Suprapubic skin (tissue), 4 donors: ENCODE measurements around the gene PLA2G4F.

ENCODE experiments used
- EP300 ChIP-seq: sonication (generic); formaldehyde crosslinking; IDR thresholded peaks from one replicate; pipeline ENCODE4 v1.6.1; 2017; ENCODE audit warnings: antibody characterized with exemption
- POLR2A ChIP-seq, 2 donors: fragments of 450-650 bp; IDR thresholded peaks; one replicate each; pipeline ENCODE4 v1.6.1; 2017; ENCODE audit warnings: antibody characterized with exemption in 2 of 2, mild to moderate bottlenecking in 2 of 2, moderate library complexity in 2 of 2
- POLR2AphosphoS5 ChIP-seq, 3 donors: sonication (generic); formaldehyde crosslinking; IDR thresholded peaks; one replicate each; pipeline ENCODE4 v1.6.1; 2017; ENCODE audit warnings: antibody characterized with exemption in 3 of 3
- TF ChIP-seq, protein P1 (sequence below), 2 donors: fragments of 200-600 bp in 1 of 2; fragments of 450-650 bp in 1 of 2; sonication (generic) in 1 of 2; IDR thresholded peaks; one replicate each; pipeline ENCODE4 v1.5.1; 2016 to 2019; ENCODE audit warnings: antibody characterized with exemption in 2 of 2, mild to moderate bottlenecking in 1 of 2, moderate library complexity in 1 of 2

DNA sequence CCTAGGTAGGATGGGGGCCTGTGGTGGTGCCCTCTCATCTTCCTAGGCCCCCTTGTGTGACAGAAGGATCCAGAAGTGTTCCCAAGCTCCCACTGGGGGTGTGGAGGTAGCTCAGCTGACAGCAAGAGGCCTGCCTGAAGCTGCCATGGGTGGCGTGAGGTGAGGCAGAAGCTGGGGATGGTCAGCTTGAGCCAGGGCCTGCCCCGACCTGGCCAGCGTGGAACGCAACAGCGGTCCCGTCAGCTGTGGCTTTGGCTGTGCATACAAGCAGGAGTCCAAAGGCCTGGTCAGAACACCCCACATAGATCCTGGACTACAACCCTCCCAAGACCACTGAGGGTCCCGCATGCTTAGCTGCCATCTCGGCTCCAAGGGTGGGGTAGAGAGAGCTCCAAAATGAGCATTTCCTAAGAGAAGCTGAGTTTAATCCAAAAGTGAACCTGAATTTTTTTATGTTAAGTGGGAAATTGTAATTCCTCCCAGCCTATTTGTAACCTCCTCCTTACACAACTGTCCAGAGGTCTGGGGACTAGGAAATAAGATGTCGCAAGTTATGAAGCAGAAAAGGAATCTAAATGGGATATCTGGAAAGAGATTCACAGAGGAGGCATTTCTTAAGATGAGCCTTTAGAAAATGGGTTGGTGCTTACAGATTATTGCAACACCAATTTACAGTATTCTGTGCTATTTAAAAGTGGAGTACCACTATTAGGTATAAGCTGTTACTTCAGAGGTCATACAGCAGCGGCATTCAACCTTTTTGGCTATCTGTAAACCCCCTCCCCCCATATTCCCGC is 52.1 kb downstream of the PLA2G4F start:
- no peak for TF ChIP-seq POLR2AphosphoS5 (IDR thresholded peaks at IDR 0.05)
- TF ChIP-seq, protein P1, sequence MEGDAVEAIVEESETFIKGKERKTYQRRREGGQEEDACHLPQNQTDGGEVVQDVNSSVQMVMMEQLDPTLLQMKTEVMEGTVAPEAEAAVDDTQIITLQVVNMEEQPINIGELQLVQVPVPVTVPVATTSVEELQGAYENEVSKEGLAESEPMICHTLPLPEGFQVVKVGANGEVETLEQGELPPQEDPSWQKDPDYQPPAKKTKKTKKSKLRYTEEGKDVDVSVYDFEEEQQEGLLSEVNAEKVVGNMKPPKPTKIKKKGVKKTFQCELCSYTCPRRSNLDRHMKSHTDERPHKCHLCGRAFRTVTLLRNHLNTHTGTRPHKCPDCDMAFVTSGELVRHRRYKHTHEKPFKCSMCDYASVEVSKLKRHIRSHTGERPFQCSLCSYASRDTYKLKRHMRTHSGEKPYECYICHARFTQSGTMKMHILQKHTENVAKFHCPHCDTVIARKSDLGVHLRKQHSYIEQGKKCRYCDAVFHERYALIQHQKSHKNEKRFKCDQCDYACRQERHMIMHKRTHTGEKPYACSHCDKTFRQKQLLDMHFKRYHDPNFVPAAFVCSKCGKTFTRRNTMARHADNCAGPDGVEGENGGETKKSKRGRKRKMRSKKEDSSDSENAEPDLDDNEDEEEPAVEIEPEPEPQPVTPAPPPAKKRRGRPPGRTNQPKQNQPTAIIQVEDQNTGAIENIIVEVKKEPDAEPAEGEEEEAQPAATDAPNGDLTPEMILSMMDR (IDR thresholded peaks at IDR 0.05), result no peak
- TF ChIP-seq POLR2A (IDR thresholded peaks at IDR 0.05), result no peak
- TF ChIP-seq EP300, result no peak
